Mammary epithelial cell (primary cell): ENCODE data around the gene GALNT17.

Experiments
- EZH2 ChIP-seq: IDR thresholded peaks from 2 replicates; pipeline ENCODE4 v1.6.1; 2012; ENCODE audit warnings: low read length, inconsistent platforms, borderline replicate concordance
- TF ChIP-seq, protein P1 (sequence below), 2 donors: IDR thresholded peaks in 1 of 2; conservative IDR thresholded peaks in 1 of 2; 2 replicates each; pipeline ENCODE4 v1.5.1; 2011 to 2012; ENCODE audit warnings: inconsistent platforms in 2 of 2, low read length in 2 of 2, mild to moderate bottlenecking in 2 of 2, control low read depth in 1 of 2, low read depth in 1 of 2; ENCODE audit not compliant: insufficient read depth in 1 of 2; ENCODE audit errors: extremely low read depth in 1 of 2

GRCh38 chr7:71322201-71322600, 190.3 kb downstream of the GALNT17 start:
- TF ChIP-seq, protein P1, sequence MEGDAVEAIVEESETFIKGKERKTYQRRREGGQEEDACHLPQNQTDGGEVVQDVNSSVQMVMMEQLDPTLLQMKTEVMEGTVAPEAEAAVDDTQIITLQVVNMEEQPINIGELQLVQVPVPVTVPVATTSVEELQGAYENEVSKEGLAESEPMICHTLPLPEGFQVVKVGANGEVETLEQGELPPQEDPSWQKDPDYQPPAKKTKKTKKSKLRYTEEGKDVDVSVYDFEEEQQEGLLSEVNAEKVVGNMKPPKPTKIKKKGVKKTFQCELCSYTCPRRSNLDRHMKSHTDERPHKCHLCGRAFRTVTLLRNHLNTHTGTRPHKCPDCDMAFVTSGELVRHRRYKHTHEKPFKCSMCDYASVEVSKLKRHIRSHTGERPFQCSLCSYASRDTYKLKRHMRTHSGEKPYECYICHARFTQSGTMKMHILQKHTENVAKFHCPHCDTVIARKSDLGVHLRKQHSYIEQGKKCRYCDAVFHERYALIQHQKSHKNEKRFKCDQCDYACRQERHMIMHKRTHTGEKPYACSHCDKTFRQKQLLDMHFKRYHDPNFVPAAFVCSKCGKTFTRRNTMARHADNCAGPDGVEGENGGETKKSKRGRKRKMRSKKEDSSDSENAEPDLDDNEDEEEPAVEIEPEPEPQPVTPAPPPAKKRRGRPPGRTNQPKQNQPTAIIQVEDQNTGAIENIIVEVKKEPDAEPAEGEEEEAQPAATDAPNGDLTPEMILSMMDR (conservative IDR thresholded peaks at IDR 0.05 in 1 of 2, IDR thresholded peaks at IDR 0.05 in 1 of 2; ENCODE audit: extremely low read depth in 1 of 2, insufficient read depth in 1 of 2, low read depth in 1 of 2, low read length in 2 of 2), result no peak
- TF ChIP-seq EZH2, result no peak
